ENCODE data around the gene ZNF205.
A peak's percentile ranks its signal among the peaks of the same experiment; 100 is the strongest.

ZNF205 gene

DNA sequence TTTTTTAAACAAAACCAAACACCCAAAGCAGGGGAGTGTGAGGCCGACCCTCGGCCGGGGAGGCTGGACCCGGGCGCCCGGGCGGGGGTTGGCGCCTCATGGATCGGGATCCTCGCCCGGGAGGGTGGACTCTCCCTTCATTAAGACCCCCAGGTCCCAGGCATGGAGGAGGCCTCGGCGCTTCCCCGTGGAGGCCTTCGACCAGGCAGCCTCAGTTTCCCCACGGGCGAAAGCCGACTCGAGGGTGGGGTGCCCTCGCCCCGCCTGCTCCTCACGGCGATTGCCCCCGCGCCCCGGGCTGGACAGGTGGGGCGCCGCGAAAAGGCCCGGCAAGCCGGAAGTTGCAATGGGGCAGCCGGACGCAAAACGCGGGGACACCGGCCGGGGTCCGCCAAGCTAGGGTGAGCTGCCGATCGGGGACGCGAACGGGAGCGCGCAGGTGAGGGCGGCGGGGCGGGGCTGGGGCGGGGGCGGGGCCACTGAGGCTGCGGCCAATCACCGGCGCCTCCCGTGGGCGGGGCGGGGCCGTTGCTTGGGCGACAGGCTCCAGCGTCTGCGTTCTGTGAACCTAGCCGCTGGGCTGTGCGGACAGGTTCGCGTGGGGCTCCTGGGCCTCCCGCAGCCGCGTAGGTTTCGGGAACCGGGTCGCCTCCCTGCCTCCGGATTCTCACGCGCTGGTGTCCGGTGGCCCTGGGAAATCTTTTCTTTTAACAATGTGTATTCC, 6.0 kb upstream of the ZNF205 start:
- DNase-seq, result peak; percentile 62

DNA sequence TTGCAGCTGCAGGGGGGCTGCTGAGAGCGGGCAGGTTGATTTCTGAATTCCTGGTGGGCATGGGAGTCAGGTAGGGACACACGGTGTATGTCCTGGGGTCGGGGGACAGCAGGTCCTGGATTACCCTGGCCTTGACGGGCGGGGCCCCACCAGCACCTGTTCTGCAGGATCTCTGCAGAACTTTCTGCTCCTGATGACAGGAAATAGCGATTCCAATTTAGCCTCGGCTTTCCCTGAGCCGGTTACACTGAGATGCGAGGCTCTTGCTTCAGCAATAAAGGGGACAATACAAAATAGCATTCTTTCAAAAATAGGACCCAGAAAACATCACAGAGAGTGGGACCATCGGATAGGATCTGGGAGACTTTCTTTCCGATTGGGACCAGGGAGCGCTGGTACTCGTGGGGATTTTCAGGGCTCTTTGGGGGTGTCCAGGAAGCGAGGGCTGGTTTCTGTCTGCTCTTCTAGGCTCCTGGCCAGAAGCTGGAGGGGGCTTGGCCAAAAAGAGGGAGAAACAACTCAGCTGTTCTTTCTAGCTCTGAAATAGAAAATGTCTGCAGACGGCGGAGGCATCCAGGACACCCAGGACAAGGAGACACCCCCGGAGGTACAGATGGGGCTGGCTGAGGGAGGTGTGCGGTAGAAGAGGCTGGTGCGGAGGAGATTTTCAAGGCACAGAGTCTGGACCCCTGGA, 642 bp downstream of the ZNF205 start:
- no peak for DNase-seq

DNA sequence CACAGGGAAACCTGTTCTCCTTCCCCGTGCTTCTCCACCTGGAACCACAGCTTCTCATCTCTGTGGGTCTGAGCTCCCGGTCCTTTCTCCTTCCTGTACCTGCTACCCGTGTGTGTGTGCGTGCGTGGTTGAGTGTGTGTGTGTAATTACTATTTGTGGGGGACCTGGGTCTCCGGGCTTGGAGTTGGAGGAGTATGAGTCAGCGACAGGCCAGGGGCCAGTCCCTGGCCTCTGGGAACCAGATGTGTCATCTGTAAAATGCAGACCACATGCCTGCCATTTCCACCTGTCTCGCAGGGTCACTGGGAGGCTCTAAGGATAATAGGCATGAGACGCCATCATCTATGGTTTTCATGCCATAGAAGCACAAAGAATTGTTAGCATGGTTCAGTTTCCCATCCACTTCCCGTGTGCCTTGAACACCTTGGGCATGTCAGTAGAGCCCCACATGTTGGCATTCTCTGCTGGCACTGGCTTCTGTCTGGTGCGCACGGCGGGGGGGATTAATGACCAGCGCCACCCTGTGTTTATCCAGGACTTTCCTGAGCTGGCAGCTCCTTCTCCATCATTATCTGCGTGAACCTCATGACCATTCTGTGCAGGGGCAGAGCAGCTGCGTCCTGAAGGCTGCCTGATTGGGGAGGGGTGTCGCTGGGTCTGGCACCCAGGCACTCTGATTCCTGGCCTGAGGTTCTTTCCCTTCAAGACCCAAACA, 1.5 kb downstream of the ZNF205 start:
- DNase-seq, result no peak

DNA sequence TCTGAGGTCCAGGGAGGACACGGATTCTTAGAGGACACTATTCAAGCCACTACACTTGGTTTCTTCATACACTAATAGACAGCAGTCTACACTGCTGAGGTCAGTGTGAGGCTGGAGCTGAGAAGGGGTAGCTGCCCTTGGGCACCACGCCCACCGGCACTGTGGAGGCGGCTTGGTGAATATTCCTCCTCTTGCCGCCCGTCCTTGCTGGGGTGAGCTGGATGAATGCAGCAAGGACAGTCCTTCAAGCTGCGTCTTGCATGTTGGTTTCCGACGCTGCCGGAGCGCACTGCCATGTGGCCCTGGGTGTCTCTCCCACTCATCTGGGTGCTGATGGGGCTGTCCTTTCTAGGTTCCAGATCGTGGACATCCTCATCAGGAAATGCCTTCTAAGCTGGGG, 2.6 kb downstream of the ZNF205 start:
- no peak for DNase-seq

DNA sequence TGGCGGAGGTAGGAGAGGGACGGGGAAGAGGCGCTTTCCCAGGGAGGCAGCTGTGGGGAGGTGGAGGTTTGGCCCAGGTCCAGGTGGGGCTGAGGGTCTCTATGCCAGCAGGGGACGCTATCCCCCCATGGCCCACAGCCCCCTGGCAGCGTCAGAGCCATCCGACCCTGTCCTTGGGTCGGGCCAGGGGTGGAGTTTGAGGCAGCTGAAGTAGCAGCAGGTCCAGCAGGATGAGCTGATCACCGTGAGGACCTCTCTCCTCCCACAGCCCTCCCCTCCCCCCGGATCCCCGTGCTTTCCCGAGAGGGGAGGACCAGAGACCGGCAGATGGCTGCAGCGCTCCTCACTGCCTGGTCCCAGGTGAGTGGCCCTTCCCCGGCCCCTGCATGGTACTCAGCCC, 3.2 kb downstream of the ZNF205 start:
- no peak for DNase-seq

DNA sequence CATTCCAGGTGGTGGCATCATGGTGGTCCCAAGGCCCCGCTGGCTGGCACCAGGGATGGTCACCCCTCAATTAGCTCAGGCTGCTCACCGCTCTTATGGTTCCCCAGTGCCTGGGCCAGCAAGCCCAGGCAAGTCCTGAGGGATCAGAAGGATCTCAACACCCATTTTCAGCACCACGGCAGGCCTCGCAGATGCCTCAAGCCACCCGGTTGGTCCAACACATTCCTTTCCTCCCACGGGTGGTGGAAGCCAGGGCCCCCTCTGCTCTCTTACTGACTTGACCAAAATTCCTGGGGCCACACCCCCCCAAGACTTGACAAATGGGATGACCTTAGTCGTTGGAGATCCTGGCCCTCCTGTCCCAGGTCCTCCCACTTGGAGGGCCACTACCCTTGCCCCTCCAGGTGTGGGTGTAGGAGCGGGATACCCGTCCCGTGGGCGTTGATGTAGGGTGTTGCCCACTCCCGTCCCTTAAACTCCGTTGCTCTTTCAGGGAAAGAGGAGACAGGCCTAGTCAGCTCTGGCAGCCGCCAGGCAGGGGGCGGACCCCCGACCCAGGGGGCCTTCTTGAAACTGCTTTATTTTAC, 5.9 kb downstream of the ZNF205 start:
- DNase-seq, result no peak

DNA sequence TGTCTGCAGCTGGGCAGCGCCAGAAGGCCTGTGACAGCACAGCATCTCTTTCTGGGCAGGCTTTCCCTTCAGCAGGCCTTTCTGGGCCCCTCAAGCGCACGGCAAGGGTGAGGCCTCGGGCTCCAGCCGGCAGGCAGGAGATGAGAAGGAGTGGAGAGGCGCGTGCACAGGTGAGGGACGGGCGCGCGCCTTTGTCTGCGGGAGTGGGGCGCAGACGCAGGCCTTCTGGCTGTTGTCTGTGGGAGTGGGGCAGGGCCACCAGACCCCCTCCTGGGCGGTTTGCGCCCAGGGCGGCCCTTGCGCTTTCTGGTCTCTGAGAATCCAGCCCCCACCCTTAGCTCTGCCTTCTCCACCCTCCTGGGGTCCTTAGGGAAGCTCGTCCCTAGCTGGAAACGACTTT, 6.5 kb downstream of the ZNF205 start:
- DNase-seq, result no peak

DNA sequence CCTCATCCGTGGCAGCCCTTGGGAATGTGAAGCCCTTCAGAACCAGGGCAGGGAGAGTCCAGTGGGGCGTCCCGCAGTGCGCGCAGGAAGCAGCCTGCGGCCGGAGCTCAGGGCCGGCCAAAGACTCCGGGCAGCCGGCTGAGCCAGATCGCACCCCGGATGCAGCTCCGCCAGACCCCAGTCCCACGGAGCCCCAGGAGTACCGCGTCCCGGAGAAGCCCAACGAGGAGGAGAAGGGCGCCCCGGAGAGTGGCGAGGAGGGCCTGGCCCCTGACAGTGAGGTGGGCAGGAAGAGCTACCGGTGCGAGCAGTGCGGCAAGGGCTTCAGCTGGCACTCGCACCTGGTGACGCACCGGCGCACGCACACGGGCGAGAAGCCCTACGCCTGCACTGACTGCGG, 6.9 kb downstream of the ZNF205 start:
- no peak for DNase-seq

DNA sequence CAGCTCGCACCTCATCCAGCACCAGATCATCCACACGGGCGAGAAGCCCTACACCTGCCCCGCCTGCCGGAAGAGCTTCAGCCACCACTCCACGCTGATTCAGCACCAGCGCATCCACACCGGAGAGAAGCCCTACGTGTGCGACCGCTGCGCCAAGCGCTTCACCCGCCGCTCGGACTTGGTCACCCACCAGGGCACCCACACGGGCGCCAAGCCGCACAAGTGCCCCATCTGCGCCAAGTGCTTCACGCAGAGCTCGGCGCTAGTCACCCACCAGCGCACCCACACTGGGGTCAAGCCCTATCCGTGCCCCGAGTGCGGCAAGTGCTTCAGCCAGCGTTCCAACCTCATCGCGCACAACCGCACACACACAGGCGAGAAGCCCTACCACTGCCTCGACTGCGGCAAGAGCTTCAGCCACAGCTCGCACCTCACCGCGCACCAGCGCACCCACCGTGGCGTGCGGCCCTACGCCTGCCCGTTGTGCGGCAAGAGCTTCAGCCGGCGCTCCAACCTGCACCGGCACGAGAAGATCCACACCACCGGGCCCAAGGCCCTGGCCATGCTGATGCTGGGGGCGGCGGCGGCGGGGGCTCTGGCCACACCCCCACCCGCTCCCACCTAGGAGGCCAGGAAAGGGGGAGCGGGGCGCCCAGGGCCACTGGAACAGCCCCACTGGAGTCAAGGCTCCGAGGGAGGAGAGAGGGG, 7.5 kb downstream of the ZNF205 start:
- DNase-seq, result no peak

DNA sequence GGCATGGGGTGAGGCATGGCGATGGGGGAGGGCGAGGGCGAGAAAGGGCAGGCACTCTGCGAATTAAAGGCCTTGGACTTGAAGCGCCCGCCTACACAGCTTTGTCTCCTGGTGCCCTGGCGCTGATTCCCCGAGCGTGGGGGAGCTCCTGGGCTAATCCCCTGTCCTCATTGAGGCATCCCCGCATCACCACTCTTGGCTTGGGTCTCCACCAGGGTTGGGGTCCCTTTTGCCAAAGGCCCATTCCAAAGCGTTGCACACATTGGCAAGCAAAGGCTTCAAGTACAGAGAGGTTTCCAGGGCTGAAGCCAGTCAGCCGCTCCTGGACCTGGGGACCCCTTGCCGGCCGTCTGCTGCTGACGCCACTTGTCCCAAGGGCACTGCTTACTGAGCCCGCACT, 8.0 kb downstream of the ZNF205 start:
- no peak for DNase-seq

DNA sequence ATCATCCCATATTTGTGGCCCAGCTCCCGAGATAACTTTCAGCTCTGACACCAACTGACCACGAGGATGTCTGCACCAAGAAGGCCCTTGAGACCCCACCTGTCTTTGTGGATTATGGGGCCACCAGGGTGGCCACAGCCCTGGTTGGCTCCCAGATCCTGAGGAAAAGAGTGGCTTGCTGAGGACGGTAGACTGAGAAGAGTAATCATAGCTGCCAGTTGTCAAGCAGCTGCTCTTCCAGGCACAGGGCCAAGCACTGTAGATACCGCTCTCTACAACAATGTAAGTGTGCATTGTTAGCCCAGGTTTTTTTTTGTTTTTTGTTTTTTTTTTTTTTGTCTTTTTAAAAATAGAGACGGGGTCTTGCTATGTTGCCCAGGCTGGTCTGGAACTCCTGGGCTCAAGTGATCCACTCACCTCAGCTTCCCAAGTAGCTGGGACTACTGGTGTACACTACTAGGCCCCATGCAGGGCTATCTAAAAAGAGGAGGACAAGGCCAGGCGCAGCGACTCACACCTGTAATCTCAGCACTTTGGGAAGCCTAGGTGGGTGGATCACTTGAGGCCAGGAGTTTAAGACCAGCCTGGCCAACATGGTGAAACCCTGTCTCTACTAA, 9.6 kb downstream of the ZNF205 start:
- no peak for DNase-seq

DNA sequence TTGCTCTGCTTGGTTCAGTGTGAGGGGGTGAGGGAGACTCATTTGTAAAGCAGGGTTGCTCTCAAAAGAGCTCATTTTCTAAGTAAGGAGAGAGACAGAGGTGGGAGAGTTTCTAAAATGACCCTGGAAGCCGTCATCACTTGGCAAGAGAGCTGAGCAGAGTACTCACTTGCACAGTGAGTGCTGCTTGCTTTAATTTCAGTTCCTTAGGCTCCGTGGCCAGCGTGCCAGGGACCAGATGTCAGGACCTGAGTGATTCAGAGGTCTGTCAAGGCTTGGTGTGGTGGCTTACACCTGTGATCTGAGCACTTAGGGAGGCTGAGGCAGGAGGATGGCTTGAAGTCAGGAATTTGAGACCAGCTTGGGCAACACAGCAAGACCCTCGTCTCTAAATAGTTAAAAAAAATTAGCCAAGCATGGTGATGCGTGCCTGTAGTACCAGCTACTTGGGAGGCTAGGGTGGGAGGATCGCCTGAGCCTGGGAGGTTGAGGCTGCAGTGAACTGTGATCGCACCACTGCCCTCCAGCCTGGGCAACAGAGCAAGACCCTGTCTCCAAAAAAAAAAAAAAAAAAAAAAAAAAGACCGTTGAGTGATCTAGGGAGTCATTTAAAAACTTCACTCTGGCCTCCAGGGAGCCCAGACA, 10.7 kb downstream of the ZNF205 start:
- DNase-seq, result no peak

DNA sequence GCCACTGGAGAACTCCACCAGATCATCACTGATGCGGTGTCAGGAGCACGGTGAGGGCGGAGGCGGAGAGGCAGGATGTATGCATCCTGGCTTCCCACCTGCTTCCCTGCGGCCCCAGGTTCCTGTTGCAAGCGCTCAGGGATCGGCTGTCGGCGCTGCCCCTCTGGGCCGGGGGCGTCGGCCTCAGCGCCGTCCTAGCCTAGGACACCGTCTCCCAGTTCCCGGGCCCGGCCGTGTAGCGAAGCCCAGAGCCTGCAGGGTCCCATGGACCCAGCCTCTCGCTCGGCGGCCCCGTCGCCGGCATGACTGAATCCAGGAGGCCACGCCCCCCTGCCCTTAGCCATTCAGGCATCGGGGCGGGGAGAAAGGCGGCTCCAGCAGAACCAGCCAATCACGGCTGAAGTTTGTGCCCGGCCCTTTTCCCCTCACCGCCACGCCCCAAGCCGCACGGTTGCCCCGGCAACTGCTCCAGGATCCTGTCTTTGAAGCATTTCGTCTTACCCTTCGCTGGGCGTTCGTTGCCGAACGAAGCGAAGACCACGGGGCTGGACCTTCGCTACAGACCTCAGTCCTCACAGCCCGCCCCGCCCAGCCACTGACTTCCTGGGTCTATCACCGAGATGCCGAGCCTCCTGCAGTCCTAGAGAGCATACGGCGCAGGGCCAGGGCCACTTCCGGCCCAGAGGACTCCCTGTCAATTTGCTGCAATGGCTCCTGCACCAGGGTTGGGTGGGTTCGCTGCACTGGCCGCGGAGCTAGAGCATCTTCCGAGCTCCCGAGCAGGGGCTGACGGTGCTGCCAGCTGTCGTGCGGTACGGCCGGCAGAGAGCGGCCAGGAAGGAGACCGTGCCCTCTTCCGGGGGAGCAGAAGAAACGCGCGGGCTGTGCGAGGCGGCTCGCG, 11.8 kb downstream of the ZNF205 start:
- peak; percentile 93 for DNase-seq

DNA sequence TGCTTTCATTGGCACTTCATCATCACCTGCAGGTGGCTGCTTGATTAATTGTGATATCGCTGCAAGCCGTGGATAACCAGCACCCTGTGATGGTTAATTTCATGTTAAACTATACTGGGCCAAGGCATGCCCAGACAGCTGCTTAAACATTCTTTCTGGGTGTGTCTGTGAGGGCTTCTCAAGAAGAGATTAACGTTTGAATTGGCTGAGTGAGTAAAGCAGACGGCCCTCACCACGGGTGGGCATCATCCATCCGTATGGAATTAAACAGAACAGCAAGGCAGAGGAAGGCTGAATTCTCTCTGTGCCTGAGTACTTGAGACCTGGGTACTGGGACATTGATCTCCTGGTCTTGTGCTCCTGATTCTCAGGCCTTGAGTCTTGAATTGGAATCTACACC, 15.4 kb downstream of the ZNF205 start:
- no peak for DNase-seq

DNA sequence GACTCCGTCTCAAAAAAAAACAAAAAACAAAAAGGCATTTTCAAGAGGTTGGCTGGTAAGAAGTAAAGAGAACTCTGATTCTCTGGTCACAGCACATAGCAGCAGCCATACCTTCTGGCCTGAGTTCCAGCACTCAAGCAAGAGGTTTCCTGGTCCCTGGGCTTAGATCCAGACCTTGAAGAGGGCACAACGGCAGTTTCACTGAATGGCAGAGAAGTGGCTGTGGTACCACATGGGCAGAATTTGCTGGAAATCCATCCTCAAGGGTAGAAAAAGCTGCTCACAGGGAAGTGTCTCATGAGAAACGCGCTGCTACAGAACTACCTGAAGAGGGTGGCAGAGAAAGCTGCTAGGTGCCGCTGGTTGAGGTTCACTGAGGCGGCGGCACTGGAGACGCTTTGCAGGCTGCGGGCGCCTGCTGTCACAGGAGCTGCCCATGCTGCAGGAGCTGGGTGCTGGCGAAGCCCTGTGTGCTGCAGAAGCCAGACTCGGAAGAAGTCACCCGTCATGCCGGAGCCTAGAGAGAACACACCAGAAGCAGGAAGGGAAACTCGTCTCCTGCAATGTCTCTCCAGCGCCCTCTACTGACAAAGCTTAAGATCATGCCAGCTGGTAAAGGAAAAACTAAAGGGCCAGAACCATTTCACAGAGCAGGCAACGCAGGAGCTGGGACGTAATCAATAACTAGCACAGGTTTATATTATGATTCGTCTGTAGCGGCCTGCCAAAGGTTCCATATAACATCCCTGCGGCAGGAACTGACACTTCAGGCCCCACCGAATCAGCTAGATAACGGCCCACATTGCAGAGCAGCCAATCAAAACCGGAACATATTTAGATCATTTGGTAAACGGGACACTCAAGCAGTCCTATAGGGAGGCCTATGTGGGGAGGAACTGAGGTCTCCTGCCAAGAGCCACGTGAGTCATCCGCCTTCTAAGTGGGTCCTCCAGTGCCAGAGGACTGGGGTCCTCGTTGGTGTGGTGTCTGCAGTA, 17.0 kb downstream of the ZNF205 start:
- peak; percentile 81 for DNase-seq

DNA sequence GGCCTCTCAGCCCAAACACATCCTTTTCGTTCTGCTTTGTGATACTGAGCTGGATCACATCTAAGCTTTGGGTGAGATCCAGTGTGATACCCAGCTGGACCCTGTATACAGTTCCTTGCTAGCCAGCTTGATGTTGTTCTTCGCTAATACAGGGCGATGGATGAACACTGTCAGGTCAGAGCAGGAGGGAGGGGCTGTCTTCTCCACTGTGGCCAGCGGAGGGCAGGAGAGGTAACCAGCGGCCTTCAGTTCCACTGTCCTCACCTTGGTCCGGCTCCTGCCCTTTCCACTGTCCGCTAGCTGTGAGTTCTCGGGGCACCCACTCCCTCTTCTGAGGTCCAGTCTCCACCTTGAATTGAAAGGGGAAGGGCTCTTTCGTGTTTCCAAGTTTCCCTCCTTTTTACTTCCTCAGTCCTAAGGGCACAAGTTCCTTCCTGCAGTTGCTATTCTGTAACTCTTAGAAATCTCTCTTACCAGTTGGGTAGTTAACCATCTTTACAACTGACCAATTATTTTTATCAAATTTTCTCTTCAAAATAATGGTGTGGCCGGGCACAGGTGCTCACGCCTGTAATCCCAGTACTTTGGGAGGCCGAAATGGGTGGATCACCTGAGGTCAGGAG, 19.5 kb downstream of the ZNF205 start:
- no peak for DNase-seq

DNA sequence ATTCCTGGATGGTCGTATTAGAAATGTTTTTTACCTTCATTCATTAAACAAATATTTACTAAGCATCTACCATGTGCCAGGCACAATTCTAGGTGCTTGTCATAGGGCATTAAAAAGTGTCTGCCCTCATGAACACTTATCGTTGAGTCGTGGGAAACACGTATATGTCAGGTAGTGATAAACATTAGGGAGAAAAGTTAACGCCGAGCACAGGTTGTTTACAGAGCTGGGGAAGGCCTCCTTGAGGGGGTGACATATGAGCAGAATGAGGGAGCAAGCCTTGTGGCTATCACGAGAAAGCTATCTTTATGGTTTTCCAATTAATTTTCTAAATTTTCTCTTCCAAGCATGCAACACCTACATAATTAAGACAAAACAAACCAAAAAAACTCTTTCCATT, 21.5 kb downstream of the ZNF205 start:
- DNase-seq, result no peak

DNA sequence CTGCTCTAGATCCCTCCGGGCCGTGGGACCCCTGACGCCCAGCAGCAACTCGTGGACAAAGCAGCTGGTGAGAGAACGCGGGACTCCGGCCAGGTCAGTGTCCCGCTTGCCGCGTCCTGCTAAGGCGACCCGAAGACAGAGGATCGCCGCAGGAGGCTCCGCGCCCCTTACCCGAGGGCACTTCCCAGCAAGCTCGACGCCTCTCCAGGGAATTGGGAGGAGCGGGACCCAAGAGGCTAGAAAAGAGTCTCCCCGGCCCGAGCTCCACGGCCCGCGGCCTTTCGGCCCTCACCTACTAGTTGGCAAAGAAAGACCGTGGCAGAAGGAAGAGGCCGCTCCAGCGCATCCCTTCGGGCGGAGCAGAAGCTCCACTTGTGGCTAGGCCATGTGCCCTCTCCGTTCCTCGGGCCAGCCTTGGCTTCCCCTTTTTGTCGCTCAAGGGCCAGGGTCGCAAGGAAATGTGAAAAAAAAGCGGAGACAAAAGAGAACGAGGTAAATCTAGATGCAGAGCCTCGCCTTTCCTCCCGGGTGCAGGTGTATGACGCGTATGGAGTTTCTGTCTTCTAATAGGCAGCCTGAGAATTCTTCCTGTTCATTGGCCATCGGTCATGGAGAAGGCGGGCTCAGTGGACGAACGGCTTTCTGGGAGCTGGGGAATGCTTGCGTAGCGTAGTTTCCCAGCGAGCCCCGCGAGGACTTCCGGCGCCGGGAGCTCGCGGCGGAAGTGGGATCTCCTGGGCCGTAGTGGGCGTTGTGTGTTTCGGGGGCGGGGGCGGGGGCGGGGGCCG, 22.1 kb downstream of the ZNF205 start, which contains the start of gene ZNF213:
Gene ZNF213, plus strand, starts transcription at position 692 of the 788 bp plus-strand sequence. CDS start 2,252 bp downstream, outside the sequence.
- peak; percentile 97 for DNase-seq
